ENCODE measurements around the gene CDH23.

CDH23 gene

GRCh38 chr10:71537681-71538080, 141.0 kb downstream of the CDH23 start:
- Histone ChIP-seq H3K27ac (ENCODE audit: low read depth in 2 of 2, low read length in 2 of 2) (no peak overlapping the region), H3K36me3 (ENCODE audit: control insufficient read depth in 2 of 2, insufficient read depth in 2 of 2, low read length in 2 of 2) (no peaks in the 10 kb centered on the region), H3K4me3 (ENCODE audit: low read length in 2 of 2) (no peak overlapping the region), H3K27me3 (ENCODE audit: control insufficient read depth in 2 of 2, insufficient read depth in 2 of 2, low read length in 2 of 2) (peaks cover 2 to 3% of the 10 kb centered on the region in 2 donors), H3K4me1 (ENCODE audit: control insufficient read depth in 2 of 2, insufficient read depth in 2 of 2, low read length in 2 of 2) (no peaks in the 10 kb centered on the region), H3K9ac (ENCODE audit: low read depth in 1 of 2, low read length in 2 of 2) (no peak overlapping the region), H3K9me3 (ENCODE audit: control insufficient read depth in 2 of 2, low read length in 2 of 2) (no peaks in the 10 kb centered on the region)

DNA sequence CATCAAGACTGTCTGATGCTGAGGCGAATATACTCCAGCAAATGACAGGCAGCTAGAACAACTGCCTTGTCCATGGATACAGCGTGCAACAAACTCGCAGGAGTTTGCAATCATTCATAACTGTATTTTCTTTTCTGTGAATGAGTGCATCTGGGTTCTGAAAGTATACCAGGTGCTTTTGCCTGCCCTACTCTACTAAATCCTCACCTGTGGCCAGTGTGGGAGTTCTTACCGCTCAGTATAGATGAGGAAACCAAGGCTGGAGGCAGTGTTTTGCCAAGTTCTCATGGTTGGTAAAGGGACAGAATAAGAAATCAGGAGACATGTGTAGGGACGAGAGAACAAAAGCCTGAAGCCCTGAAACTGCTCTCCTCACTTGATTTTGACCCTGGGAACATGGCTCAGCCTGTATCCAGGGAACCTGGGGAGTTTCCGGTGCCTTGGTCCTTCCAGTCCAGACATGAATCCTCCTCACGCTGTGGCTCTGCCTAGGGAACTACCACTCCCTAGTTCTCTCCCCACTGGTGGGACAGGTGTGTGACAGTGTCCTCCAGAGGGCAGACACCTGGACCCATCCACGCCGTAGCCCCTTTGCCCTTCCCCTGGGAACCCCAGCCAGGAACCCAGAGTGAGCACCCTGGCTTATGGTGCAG, 142.0 kb downstream of the CDH23 start:
- no peaks in the 10 kb centered on the region for H3K4me1 ChIP-seq (ENCODE audit: control insufficient read depth in 2 of 2, insufficient read depth in 2 of 2, low read length in 2 of 2)
- no peak overlapping the region for H3K27ac ChIP-seq (ENCODE audit: low read depth in 2 of 2, low read length in 2 of 2)
- no peak overlapping the region for H3K9ac ChIP-seq (ENCODE audit: low read depth in 1 of 2, low read length in 2 of 2)
- H3K9me3 ChIP-seq (ENCODE audit: control insufficient read depth in 2 of 2, low read length in 2 of 2) = no peaks in the 10 kb centered on the region
- H3K36me3 ChIP-seq (ENCODE audit: control insufficient read depth in 2 of 2, insufficient read depth in 2 of 2, low read length in 2 of 2) = no peaks in the 10 kb centered on the region
- H3K4me3 ChIP-seq (ENCODE audit: low read length in 2 of 2) = no peak overlapping the region
- H3K27me3 ChIP-seq (ENCODE audit: control insufficient read depth in 2 of 2, insufficient read depth in 2 of 2, low read length in 2 of 2) = peaks cover 2 to 3% of the 10 kb centered on the region in 2 donors

DNA sequence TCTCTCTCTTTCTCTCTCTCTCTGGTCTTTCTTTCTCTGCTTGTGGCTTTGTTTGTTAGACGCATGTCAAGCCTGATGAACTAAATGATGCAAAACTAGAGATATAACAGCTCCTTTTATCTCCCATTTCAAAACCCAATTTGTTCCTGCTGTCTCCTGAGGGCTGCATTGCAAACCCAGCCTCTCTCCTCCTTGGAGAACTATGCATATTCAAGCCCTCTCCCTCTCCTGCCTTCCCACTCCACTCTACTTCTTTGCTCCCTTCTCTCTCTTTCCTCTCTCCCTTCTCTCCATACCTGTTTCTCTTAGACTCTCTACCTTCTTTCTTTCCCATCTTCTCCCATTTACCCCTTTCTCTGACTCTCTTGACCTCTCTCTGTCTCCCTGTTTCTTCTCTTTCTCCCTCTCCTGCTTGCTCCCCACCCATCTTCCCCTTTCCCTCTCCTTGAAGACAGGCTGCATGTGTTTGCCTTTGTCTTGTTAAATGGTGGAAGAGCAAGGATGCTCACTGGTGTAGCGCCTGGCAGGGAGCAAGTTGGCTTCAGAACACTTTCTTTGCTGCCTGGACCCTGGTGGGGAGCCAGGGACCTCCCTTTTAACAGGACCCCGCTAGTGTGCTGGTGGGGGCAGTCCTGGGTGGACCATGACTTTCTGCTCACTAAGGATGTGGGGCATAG, 142.9 kb downstream of the CDH23 start:
- no peak overlapping the region for H3K4me3 ChIP-seq (ENCODE audit: low read length in 2 of 2)
- H3K27me3 ChIP-seq (ENCODE audit: control insufficient read depth in 2 of 2, insufficient read depth in 2 of 2, low read length in 2 of 2) = peaks cover 2 to 3% of the 10 kb centered on the region in 2 donors
- H3K9me3 ChIP-seq (ENCODE audit: control insufficient read depth in 2 of 2, low read length in 2 of 2) = no peaks in the 10 kb centered on the region
- H3K9ac ChIP-seq (ENCODE audit: low read depth in 1 of 2, low read length in 2 of 2) = no peak overlapping the region
- no peaks in the 10 kb centered on the region for H3K36me3 ChIP-seq (ENCODE audit: control insufficient read depth in 2 of 2, insufficient read depth in 2 of 2, low read length in 2 of 2)
- H3K27ac ChIP-seq (ENCODE audit: low read depth in 2 of 2, low read length in 2 of 2) = no peak overlapping the region
- no peaks in the 10 kb centered on the region for H3K4me1 ChIP-seq (ENCODE audit: control insufficient read depth in 2 of 2, insufficient read depth in 2 of 2, low read length in 2 of 2)

DNA sequence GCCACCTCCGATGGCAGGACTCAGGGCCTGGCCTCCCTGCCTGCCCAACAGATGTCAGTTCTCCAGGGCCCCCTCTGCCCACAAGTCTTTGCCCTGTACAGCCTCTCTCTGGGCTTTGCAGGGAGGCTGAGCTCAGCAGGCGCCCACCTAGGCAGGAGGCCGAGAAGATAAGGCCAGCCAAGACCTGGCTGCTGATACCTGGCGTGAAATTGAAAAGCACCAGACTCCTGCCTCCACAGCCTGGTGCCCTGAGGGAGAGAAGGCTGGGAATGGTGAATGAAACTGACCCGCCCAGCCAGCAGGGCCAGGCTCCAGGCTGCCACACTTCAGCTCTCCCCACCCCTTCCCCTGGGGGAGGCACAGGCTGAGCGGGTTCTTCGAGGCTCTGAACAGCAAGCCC, 145.8 kb downstream of the CDH23 start:
- Histone ChIP-seq H3K9ac (ENCODE audit: low read depth in 1 of 2, low read length in 2 of 2) (no peak overlapping the region), H3K36me3 (ENCODE audit: control insufficient read depth in 2 of 2, insufficient read depth in 2 of 2, low read length in 2 of 2) (no peaks in the 10 kb centered on the region), H3K9me3 (ENCODE audit: control insufficient read depth in 2 of 2, low read length in 2 of 2) (no peaks in the 10 kb centered on the region), H3K27me3 (ENCODE audit: control insufficient read depth in 2 of 2, insufficient read depth in 2 of 2, low read length in 2 of 2) (peaks cover 2 to 3% of the 10 kb centered on the region in 2 donors), H3K4me3 (ENCODE audit: low read length in 2 of 2) (no peak overlapping the region), H3K4me1 (ENCODE audit: control insufficient read depth in 2 of 2, insufficient read depth in 2 of 2, low read length in 2 of 2) (no peaks in the 10 kb centered on the region), H3K27ac (ENCODE audit: low read depth in 2 of 2, low read length in 2 of 2) (no peak overlapping the region)

DNA sequence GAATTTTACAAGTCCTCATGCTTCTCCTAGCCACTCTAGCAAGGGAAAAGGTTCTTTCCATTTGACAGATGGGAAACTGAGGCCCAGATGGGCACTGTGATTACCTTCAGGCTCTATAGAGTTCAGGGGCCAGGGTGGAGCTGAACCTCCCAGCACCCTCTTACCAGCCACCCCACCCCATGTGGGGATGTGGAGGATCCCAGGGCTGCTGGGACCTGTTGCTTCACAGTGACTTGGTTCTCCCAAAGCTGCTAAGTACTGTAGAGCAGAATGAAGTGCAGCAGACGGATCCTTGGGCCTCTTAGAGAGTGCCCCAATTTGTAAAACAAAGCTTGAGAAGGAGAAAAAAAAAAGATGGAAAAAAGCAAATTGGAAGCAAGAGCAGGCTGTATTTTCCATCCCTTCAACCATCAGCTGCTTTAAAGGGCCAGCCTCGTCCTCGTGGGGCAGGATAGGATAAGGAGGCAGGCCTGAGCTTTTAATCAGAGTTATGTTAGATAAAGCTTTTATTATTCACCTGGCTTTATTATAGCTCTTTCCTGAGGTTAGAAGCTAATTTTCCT, 147.0 kb downstream of the CDH23 start:
- Histone ChIP-seq H3K4me3 (ENCODE audit: low read length in 2 of 2) (no peak overlapping the region), H3K9ac (ENCODE audit: low read depth in 1 of 2, low read length in 2 of 2) (no peak overlapping the region), H3K27ac (ENCODE audit: low read depth in 2 of 2, low read length in 2 of 2) (no peak overlapping the region), H3K36me3 (ENCODE audit: control insufficient read depth in 2 of 2, insufficient read depth in 2 of 2, low read length in 2 of 2) (no peaks in the 10 kb centered on the region), H3K4me1 (ENCODE audit: control insufficient read depth in 2 of 2, insufficient read depth in 2 of 2, low read length in 2 of 2) (no peaks in the 10 kb centered on the region), H3K9me3 (ENCODE audit: control insufficient read depth in 2 of 2, low read length in 2 of 2) (no peaks in the 10 kb centered on the region), H3K27me3 (ENCODE audit: control insufficient read depth in 2 of 2, insufficient read depth in 2 of 2, low read length in 2 of 2) (peaks cover 2 to 3% of the 10 kb centered on the region in 2 donors)

GRCh38 chr10:71545001-71545400, 148.3 kb downstream of the CDH23 start:
- Histone ChIP-seq H3K4me1 (ENCODE audit: control insufficient read depth in 2 of 2, insufficient read depth in 2 of 2, low read length in 2 of 2) (no peaks in the 10 kb centered on the region), H3K4me3 (ENCODE audit: low read length in 2 of 2) (no peak overlapping the region), H3K36me3 (ENCODE audit: control insufficient read depth in 2 of 2, insufficient read depth in 2 of 2, low read length in 2 of 2) (no peaks in the 10 kb centered on the region), H3K27ac (ENCODE audit: low read depth in 2 of 2, low read length in 2 of 2) (no peak overlapping the region), H3K27me3 (ENCODE audit: control insufficient read depth in 2 of 2, insufficient read depth in 2 of 2, low read length in 2 of 2) (peaks cover 0 to 3% of the 10 kb centered on the region in 2 donors), H3K9ac (ENCODE audit: low read depth in 1 of 2, low read length in 2 of 2) (no peak overlapping the region), H3K9me3 (ENCODE audit: control insufficient read depth in 2 of 2, low read length in 2 of 2) (no peaks in the 10 kb centered on the region)

DNA sequence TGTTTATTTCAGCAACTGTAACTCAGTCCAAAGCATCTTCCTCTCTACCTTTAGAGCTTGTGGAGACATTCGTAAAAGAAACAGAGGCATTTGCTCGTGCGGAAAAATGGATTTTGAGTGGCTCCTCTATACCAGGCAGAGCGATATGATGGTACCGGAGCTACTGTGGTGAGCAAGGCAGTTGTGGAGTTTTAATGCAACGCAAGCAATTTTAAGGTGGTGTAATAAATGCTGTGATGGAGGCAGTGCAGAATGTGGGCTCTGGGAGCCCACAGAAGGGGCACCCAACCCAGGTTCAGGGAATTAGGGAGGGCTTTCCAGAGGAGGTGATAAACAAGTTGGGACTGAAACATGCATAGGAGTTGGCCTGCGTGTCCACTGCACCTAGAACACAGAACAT, 149.5 kb downstream of the CDH23 start:
- no peaks in the 10 kb centered on the region for H3K9me3 ChIP-seq (ENCODE audit: control insufficient read depth in 2 of 2, low read length in 2 of 2)
- H3K9ac ChIP-seq (ENCODE audit: low read depth in 1 of 2, low read length in 2 of 2) = peak overlapping the region in 1 of 2 donors; percentile 34
- no peaks in the 10 kb centered on the region for H3K27me3 ChIP-seq (ENCODE audit: control insufficient read depth in 2 of 2, insufficient read depth in 2 of 2, low read length in 2 of 2)
- no peak overlapping the region for H3K27ac ChIP-seq (ENCODE audit: low read depth in 2 of 2, low read length in 2 of 2)
- no peak overlapping the region for H3K4me3 ChIP-seq (ENCODE audit: low read length in 2 of 2)
- no peaks in the 10 kb centered on the region for H3K4me1 ChIP-seq (ENCODE audit: control insufficient read depth in 2 of 2, insufficient read depth in 2 of 2, low read length in 2 of 2)
- H3K36me3 ChIP-seq (ENCODE audit: control insufficient read depth in 2 of 2, insufficient read depth in 2 of 2, low read length in 2 of 2) = no peaks in the 10 kb centered on the region

DNA sequence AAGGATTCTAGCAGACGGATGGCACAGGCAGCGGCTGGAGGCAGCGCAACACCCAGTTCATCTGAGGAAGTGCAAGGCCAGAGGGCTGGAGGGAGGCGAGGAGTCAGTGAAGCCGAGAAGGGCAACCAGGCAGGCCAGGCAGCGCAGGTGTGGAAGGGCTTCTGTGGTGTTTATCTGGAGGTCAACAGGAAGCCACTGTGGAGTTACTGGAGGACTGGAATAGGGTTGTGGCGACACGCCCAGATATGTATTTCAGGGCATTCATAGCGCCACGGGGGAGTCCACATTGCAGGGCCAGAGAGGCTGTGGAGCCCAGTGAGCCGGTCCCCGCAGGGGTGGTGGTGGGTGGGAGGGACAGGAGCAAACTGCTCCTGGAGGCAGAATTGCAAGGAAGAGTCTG, 150.6 kb downstream of the CDH23 start:
- Histone ChIP-seq H3K9me3 (ENCODE audit: control insufficient read depth in 2 of 2, low read length in 2 of 2) (no peaks in the 10 kb centered on the region), H3K4me1 (ENCODE audit: control insufficient read depth in 2 of 2, insufficient read depth in 2 of 2, low read length in 2 of 2) (no peaks in the 10 kb centered on the region), H3K27me3 (ENCODE audit: control insufficient read depth in 2 of 2, insufficient read depth in 2 of 2, low read length in 2 of 2) (peaks cover 0 to 3% of the 10 kb centered on the region in 2 donors), H3K27ac (ENCODE audit: low read depth in 2 of 2, low read length in 2 of 2) (no peak overlapping the region), H3K4me3 (ENCODE audit: low read length in 2 of 2) (no peak overlapping the region), H3K9ac (ENCODE audit: low read depth in 1 of 2, low read length in 2 of 2) (no peak overlapping the region), H3K36me3 (ENCODE audit: control insufficient read depth in 2 of 2, insufficient read depth in 2 of 2, low read length in 2 of 2) (no peaks in the 10 kb centered on the region)

DNA sequence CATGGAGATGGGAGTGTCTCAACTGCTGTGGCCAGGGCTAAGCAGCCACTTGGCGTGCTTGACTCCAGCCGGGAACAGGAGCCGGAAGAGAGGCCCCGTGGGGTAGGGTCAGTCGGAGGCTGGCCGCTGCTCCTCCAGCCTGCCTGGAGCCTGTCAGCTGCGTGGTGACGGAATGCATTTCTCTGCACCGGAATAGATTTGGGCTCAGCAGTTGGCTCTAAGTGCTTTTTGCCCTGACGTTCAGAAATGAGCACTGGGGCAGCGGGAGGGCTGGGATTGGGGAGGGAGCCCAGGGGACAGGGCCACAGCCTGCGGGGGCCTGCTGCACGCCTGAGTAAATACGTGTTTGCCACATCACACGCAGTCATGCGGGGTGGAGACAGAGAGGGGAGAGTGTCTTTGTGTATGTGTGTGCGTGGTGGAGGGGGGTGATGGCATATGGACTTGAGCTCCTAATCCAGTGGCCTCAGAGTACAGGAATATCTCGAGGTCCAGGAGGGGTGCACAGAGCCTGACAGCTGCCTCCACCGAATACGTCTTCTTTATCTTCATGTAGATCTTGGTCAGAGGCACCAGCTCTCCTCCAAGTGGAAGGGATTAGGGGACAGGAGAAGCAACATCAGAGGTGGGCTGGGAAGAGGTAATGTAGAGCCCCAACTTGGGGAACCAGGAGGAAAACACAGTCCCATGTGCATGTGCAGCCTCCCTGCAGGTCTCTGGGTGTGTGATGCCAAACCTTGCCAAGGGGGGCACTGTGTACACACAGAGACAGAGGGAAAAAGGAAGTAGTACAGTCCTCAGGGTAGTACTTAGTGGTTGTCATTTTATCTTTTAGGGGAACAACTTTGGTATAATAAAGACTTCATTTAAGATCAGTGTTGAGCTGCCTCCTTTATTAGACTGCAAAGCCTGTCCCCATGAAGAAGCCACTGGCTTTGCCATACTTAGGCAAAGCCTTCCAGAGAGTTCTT, 151.4 kb downstream of the CDH23 start:
- Histone ChIP-seq H3K36me3 (ENCODE audit: control insufficient read depth in 2 of 2, insufficient read depth in 2 of 2, low read length in 2 of 2) (no peaks in the 10 kb centered on the region), H3K27ac (ENCODE audit: low read depth in 2 of 2, low read length in 2 of 2) (no peak overlapping the region), H3K9me3 (ENCODE audit: control insufficient read depth in 2 of 2, low read length in 2 of 2) (no peaks in the 10 kb centered on the region), H3K9ac (ENCODE audit: low read depth in 1 of 2, low read length in 2 of 2) (no peak overlapping the region), H3K4me3 (ENCODE audit: low read length in 2 of 2) (no peak overlapping the region), H3K4me1 (ENCODE audit: control insufficient read depth in 2 of 2, insufficient read depth in 2 of 2, low read length in 2 of 2) (no peaks in the 10 kb centered on the region), H3K27me3 (ENCODE audit: control insufficient read depth in 2 of 2, insufficient read depth in 2 of 2, low read length in 2 of 2) (peaks cover 0 to 3% of the 10 kb centered on the region in 2 donors)
